Left lung (tissue), 10 donors: ENCODE measurements around the gene NDUFAF7. TPM values are rescaled to one million over a fixed set of nuclear protein-coding genes. Genes with fewer than 3 reads are reported as not detected.
"Not testable (repeated sequence)": the region's sequence is repeated elsewhere in the genome, so short reads cannot be mapped to it uniquely, and the experiment has no call there.

Experiments used
- ATAC-seq: fragments of 200-7000 bp; cut with Tn5 transposase; one replicate; pipeline ENCODE4 v1.9.1; 2020; ENCODE audit warnings: moderate library complexity
- DNase-seq, 4 donors: peaks; one replicate each; pipeline ENCODE4 v3.0.0-alpha.2; 2013 to 2020
- H3K27ac ChIP-seq, 2 donors: fragments of 200-600 bp; sonication (generic) in 1 of 2; one replicate each; pipeline versions ENCODE4 v1.5.0 to v1.8.0; 2020 to 2021
- H3K27me3 ChIP-seq, 2 donors: fragments of 200-600 bp; sonication (generic) in 1 of 2; one replicate each; pipeline versions ENCODE4 v1.5.0 to v1.8.0; 2020 to 2021
- H3K36me3 ChIP-seq, 2 donors: fragments of 200-600 bp; sonication (generic) in 1 of 2; one replicate each; pipeline versions ENCODE4 v1.5.0 to v1.8.0; 2020 to 2021
- H3K4me1 ChIP-seq, 2 donors: fragments of 200-600 bp; one replicate each; pipeline ENCODE4 v1.8.0; 2021
- H3K4me3 ChIP-seq, 2 donors: fragments of 200-600 bp; sonication (generic) in 1 of 2; one replicate each; pipeline versions ENCODE4 v1.5.0 to v1.8.0; 2020 to 2021; ENCODE audit warnings: mild to moderate bottlenecking in 1 of 2
- H3K9me3 ChIP-seq, 2 donors: fragments of 200-600 bp; sonication (generic) in 1 of 2; one replicate each; pipeline versions ENCODE4 v1.5.0 to v1.8.0; 2020 to 2021
- CTCF ChIP-seq, 2 donors: fragments of 200-600 bp; sonication (generic) in 1 of 2; IDR thresholded peaks; one replicate each; pipeline versions ENCODE4 v1.5.0 to v1.8.0; 2021; ENCODE audit warnings: antibody characterized with exemption in 2 of 2
- intact Hi-C, 2 donors: fragments of 100-400 bp; cut with DNase I; formaldehyde crosslinking; loops; one replicate each; pipeline versions ENCODE4 v1.11.2 to v1.14.2; 2022
- polyA plus RNA-seq, 6 donors: library from polyadenylated mRNA; unstranded; fragments of 120-200 nt; gene quantifications; one replicate each; pipeline ENCODE4 v1.2.1, GENCODE V29; 2013; ENCODE audit not compliant: insufficient read length in 6 of 6
- total RNA-seq, 2 donors: library from RNA; stranded (reverse); fragmentation: NEBNext Ultra II Directional; extraction: Animal tissue kit (Norgen Biotek cat#: 25700); gene quantifications; one replicate each; pipeline ENCODE4 v1.2.1, GENCODE V29; 2021
- donor health status: DM: no; HTN: yes; CAD: no.
- donor health status: DM: no; HTN: no; CAD: no.

The NDUFAF7 gene
- total and polyA plus RNA-seq, 8 donors, result 12.3 to 41.8 (median 31.0) TPM

- ATAC-seq, result no peak
- Histone ChIP-seq H3K9me3 (peaks cover 0 to 18% of the 10 kb centered on the region in 2 donors), H3K27me3 (no peaks in the 10 kb centered on the region), H3K4me3 (no peak overlapping the region), H3K27ac (no peak overlapping the region), H3K36me3 (peaks cover 4 to 95% of the 10 kb centered on the region in 2 donors), H3K4me1 (no peaks in the 10 kb centered on the region)
- TF ChIP-seq CTCF (IDR thresholded peaks at IDR 0.05), result no peak
- DNase-seq, result no peak
- intact Hi-C loops, result no loop called here
Observed at GRCh38 chr2:37205689-37206341, 25.6 kb upstream of the NDUFAF7 start.

GRCh38 chr2:37206760-37207159, 24.7 kb upstream of the NDUFAF7 start:
- H3K4me3 ChIP-seq, DNase-seq, H3K27ac ChIP-seq, ATAC-seq, intact Hi-C loops, H3K27me3 ChIP-seq, H3K4me1 ChIP-seq: not testable (repeated sequence)
- H3K36me3 ChIP-seq, result peaks cover 4 to 95% of the 10 kb centered on the region in 2 donors
- peaks cover 0 to 18% of the 10 kb centered on the region in 2 donors for H3K9me3 ChIP-seq

GRCh38 chr2:37211212-37211611, 20.2 kb upstream of the NDUFAF7 start:
- Histone ChIP-seq H3K27me3 (no peaks in the 10 kb centered on the region), H3K9me3 (peaks cover 0 to 18% of the 10 kb centered on the region in 2 donors), H3K4me3 (no peak overlapping the region), H3K36me3 (peaks cover 0 to 95% of the 10 kb centered on the region in 2 donors), H3K4me1 (peaks cover 0 to 7% of the 10 kb centered on the region in 2 donors), H3K27ac (no peak overlapping the region)
- no peak for DNase-seq
- no peak for TF ChIP-seq CTCF (IDR thresholded peaks at IDR 0.05)
- intact Hi-C loops, result no loop called here
- ATAC-seq, result no peak

- peaks cover 0 to 7% of the 10 kb centered on the region in 2 donors for H3K4me1 ChIP-seq
- no peaks in the 10 kb centered on the region for H3K27me3 ChIP-seq
- H3K27ac ChIP-seq, result no peak overlapping the region
- H3K4me3 ChIP-seq, result no peak overlapping the region
- intact Hi-C loops, result no loop called here
- ATAC-seq (no peak), DNase-seq (no peak)
- H3K36me3 ChIP-seq, result peaks cover 0 to 95% of the 10 kb centered on the region in 2 donors
- no peak for TF ChIP-seq CTCF (IDR thresholded peaks at IDR 0.05)
- peaks cover 0 to 18% of the 10 kb centered on the region in 2 donors for H3K9me3 ChIP-seq
Observed at GRCh38 chr2:37211939-37212338, 19.5 kb upstream of the NDUFAF7 start.

GRCh38 chr2:37215250-37215649, 16.2 kb upstream of the NDUFAF7 start:
- Histone ChIP-seq H3K4me3 (no peak overlapping the region), H3K36me3 (peaks cover 0 to 95% of the 10 kb centered on the region in 2 donors), H3K27me3 (no peaks in the 10 kb centered on the region), H3K4me1 (peaks cover 0 to 7% of the 10 kb centered on the region in 2 donors), H3K27ac (peak overlapping the region in 1 of 2 donors; percentile 56), H3K9me3 (no peaks in the 10 kb centered on the region)
- intact Hi-C loops, result no loop called here
- no peak for ATAC-seq
- no peak for DNase-seq
- no peak for TF ChIP-seq CTCF (IDR thresholded peaks at IDR 0.05)

GRCh38 chr2:37219046-37219445, 12.4 kb upstream of the NDUFAF7 start:
- TF ChIP-seq CTCF (IDR thresholded peaks at IDR 0.05), result no peak
- intact Hi-C loops, result no loop called here
- Histone ChIP-seq H3K9me3 (no peaks in the 10 kb centered on the region), H3K4me3 (no peak overlapping the region), H3K27me3 (no peaks in the 10 kb centered on the region), H3K36me3 (peaks cover 5 to 93% of the 10 kb centered on the region in 2 donors), H3K27ac (no peak overlapping the region), H3K4me1 (peaks cover 0 to 7% of the 10 kb centered on the region in 2 donors)
- DNase-seq, result peak in 1 of 4 donors; percentile 32
- ATAC-seq, result peak; percentile 54
